GM12865 (cell line): ENCODE measurements around the gene FAM81B.
"Not testable (repeated sequence)": the region's sequence is repeated elsewhere in the genome, so short reads cannot be mapped to it uniquely, and the experiment has no call there.

Experiments
- DNase-seq: peaks from one replicate; pipeline ENCODE4 v3.0.0; 2010; ENCODE audit warnings: low read depth
- H3K4me3 ChIP-seq: 2 replicates; pipeline ENCODE4 v1.5.1; 2011; ENCODE audit warnings: mild to moderate bottlenecking, low read depth, low read length, control low read depth
- TF ChIP-seq, protein P1 (sequence below): IDR thresholded peaks from 2 replicates; pipeline ENCODE4 v1.5.1; 2011; ENCODE audit warnings: low read length, control low read depth, low read depth, inconsistent platforms; ENCODE audit not compliant: insufficient read depth; ENCODE audit errors: missing control alignments

FAM81B gene, protein sequence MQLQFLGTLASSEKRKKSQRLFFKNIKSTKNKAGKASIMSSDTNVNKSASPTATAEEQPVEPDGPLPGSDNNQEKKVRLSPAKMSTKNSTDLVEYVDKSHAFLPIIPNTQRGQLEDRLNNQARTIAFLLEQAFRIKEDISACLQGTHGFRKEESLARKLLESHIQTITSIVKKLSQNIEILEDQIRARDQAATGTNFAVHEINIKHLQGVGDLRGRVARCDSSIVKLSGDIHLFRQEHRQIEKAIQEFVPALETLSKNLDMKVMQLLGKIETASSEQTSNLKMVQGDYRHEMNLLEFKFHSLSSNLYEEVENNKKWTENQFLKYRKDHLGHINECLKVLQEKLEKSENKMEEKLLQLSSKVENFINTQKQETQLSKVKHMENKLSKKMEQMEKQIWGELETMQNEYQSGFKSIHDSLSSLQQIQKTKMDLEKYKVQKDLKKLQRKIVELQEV

DNA sequence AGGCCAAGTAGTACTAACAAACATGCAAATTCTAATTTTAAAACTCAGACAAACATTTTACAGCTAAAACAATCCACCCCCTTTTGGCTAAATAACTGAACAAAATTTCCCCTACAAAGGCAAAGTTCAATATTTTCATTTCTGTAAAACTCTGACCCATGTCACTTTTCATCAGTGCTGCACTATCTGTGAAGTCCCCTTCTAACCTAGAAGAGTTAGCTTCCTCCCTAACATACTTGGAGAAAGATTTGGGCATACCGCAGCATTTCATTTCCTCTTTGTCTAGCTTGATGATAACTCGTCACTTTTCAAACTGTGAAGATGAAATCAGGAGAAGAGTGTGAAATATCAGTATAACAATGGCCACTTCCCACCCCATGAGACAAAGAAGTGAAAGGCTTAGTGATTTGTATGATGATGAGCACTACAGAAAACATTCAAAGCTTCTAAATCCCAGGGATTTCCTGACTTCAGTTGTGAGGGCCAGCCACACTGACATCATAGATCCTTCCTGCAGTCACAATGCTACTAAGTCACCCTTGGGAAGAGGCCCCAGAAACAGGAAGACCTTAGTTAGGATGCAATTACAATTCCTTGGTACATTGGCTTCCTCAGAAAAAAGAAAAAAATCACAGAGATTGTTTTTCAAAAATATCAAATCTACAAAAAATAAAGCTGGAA is at the start of gene FAM81B:
FAM81B (plus strand) TSS at position 555 of the 681 bp plus-strand sequence; CDS start at position 579, 24 bp downstream.
- no peak for DNase-seq
- no peak within 1 kb of the TSS for H3K4me3 ChIP-seq
- TF ChIP-seq, protein P1, sequence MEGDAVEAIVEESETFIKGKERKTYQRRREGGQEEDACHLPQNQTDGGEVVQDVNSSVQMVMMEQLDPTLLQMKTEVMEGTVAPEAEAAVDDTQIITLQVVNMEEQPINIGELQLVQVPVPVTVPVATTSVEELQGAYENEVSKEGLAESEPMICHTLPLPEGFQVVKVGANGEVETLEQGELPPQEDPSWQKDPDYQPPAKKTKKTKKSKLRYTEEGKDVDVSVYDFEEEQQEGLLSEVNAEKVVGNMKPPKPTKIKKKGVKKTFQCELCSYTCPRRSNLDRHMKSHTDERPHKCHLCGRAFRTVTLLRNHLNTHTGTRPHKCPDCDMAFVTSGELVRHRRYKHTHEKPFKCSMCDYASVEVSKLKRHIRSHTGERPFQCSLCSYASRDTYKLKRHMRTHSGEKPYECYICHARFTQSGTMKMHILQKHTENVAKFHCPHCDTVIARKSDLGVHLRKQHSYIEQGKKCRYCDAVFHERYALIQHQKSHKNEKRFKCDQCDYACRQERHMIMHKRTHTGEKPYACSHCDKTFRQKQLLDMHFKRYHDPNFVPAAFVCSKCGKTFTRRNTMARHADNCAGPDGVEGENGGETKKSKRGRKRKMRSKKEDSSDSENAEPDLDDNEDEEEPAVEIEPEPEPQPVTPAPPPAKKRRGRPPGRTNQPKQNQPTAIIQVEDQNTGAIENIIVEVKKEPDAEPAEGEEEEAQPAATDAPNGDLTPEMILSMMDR = no peak

DNA sequence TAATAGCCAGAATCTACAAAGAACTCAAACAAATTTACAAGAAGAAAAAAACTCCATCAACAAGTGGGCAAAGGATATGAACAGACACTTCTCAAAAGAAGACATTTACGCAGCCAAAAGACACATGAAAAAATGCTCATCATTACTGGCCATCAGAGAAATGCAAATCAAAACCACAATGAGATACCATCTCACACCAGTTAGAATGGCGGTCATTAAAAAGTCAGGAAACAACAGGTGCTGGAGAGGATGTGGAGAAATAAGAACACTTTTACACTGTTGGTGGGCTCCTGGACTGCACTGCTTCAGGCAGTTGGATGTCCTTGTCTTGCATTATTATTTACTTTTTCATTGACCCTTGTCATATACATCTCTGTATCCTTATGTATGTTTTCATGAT is 49.7 kb upstream of the FAM81B start:
- H3K4me3 ChIP-seq, DNase-seq: not testable (repeated sequence)

DNA sequence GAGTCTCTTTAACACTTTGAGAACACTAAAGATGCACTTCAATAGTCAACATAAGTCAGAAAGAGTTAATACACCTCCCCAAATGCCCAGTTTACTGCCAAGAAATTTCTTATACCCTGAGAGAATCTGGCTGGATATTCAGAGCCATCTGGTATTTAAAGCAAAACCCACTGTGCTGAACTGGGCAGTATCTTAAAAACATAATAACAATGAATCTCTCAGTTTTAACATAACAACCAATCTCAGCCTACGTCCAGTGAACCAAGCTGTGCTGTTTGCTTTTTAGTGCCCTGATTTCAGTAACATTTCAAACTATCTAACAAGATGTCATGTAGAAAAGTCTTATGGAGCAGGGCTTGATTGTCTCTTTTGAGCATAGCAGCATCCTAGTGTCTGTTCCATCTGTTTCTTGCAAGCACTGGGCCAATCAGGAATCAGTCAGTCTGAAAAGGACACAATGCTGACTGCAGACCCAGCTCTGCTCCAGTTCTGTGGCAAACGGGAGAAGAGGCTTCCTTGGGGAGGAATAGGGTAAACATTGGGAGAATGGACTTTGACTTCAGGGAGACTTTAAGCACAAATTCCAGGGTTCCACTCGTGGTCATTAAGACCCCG is 43.6 kb upstream of the FAM81B start:
- H3K4me3 ChIP-seq = no peak overlapping the region
- DNase-seq = no peak
- TF ChIP-seq, protein P1 = no peak

DNA sequence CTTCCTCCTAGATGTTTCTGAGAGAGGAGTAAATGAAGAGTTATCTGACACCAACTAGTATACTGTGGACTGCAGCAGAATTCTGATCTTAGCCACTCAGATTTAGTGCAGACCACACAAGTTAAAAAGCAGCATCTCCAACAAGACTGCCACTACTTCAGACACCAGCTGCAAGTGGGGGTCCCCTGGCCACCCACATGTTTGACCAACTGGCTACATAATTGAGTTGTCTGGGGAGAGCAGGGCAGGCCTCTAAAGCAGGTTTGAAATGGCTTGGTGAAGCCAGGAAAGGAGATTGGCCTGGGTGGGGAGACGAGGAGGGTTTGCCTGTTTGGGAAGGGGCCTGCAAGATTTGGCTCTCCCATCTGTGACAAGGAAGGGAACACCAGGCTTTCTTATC is 40.5 kb upstream of the FAM81B start:
- H3K4me3 ChIP-seq = no peak overlapping the region

DNA sequence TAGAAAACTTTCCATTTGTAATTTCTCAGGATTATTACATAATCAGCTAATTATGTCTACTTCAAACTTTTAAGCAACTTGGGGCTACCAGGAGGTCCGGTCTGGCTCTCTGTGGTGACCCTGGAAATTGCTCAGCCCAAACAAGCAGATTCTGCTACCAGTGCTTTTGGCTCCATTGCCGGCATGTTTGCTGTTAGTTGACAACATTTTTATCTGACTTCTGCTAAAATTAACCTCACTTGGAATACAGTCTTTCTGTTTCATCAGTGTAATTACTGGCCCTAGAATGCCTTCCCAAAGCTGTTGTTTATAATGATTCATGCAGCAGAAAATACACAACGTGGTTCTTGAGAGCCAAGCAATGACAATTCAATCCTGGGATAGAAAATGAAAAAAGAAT is 38.5 kb upstream of the FAM81B start:
- no peak for DNase-seq
- TF ChIP-seq, protein P1 = no peak
- H3K4me3 ChIP-seq = no peak overlapping the region

More for the DNA sequence above, 40.5 kb upstream of the FAM81B start:
- TF ChIP-seq, protein P1 = no peak
- DNase-seq = no peak

DNA sequence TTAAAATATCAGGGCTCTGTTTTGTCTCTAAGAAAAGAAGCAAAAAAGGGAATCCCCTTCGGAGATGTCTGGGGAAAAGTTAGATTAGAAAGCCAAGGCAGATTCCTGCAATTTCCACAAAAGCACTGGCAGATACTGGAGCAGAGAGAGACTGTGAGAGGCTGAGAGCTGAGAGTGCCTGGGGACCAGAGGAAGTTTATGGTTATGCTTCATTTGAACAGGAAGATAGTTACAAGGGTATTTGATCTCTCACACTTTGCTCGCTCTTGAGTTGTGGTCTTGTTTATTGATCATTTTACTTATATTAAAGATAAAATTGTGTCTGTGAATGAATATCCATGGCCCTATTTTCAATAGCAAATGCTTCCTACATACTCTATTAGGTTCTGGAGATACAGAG is 32.8 kb upstream of the FAM81B start:
- TF ChIP-seq, protein P1 = no peak

DNA sequence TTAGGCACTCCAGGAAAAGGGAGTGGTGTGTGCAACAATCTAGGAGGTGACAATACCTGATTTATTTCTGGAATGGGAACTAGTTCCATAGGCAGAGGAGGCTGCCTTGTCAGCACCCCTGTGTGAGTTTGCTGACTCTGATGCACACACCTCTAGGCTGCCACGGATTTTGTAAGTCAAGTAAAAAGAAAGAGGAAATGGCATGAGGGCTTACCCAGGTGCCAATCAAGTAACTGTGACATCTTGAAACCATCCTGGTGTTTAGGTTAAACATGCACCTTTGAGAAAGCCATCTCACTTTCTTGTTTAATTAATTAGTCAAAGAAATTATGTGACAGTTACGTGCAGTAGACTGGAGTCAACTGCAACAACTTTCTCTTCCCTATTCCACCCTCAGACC is 32.3 kb upstream of the FAM81B start:
- TF ChIP-seq, protein P1 = no peak
- H3K4me3 ChIP-seq = no peak overlapping the region
- DNase-seq = no peak

More for the DNA sequence above, 32.8 kb upstream of the FAM81B start:
- DNase-seq = no peak
- H3K4me3 ChIP-seq = no peak overlapping the region

DNA sequence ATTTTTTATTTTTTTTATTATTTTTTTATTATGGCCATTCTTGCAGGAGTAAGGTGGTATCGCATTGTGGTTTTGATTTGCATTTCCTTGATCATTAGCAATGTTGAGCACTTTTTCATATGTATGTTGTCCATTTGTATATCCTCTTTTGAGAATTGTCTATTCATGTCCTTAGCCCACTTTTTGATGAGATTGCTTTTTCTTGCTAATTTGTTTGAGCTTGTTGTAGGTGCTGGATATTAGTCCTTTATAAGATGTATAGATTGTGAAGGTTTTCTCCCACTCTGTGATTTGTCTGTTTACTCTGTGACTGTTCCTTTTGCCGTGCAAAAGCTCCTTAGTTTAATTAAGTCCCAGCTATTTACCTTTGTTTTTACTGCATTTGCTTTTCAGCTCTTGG is 30.5 kb upstream of the FAM81B start:
- DNase-seq = not testable (repeated sequence)

More for the DNA sequence above, 30.5 kb upstream of the FAM81B start:
- H3K4me3 ChIP-seq = not testable (repeated sequence)
